HepG2 (cell line): Measurements from ENCODE around the gene GPHN.

Source experiments
- MNT ChIP-seq: fragments of 450-650 bp; IDR thresholded peaks from 2 replicates; pipeline ENCODE4 v1.6.1; 2016
- SMARCC2 ChIP-seq: fragments of 450-650 bp; IDR thresholded peaks from 2 replicates; pipeline ENCODE4 v1.6.1; 2017; ENCODE audit warnings: antibody characterized with exemption, mild to moderate bottlenecking
- ZBTB20 ChIP-seq: sonication (generic); formaldehyde crosslinking; IDR thresholded peaks from 2 replicates; pipeline ENCODE4 v1.8.1; 2023; ENCODE audit warnings: missing genetic modification reagents, low read depth, mild to moderate bottlenecking, borderline replicate concordance
- ZNF280B ChIP-seq: sonication (generic); formaldehyde crosslinking; IDR thresholded peaks from 2 replicates; pipeline ENCODE4 v1.5.0; 2020; ENCODE audit warnings: missing genetic modification reagents, mild to moderate bottlenecking, borderline replicate concordance
- ZNF674 ChIP-seq: sonication (generic); formaldehyde crosslinking; IDR thresholded peaks from 2 replicates; pipeline ENCODE4 v1.5.0; 2020; ENCODE audit warnings: low read depth, mild to moderate bottlenecking, missing genetic modification reagents
- TF ChIP-seq, protein P1 (sequence below): sonication (generic); formaldehyde crosslinking; IDR thresholded peaks from 2 replicates; pipeline ENCODE4 v1.5.0; 2020; ENCODE audit warnings: mild to moderate bottlenecking, missing genetic modification reagents, moderate library complexity

DNA sequence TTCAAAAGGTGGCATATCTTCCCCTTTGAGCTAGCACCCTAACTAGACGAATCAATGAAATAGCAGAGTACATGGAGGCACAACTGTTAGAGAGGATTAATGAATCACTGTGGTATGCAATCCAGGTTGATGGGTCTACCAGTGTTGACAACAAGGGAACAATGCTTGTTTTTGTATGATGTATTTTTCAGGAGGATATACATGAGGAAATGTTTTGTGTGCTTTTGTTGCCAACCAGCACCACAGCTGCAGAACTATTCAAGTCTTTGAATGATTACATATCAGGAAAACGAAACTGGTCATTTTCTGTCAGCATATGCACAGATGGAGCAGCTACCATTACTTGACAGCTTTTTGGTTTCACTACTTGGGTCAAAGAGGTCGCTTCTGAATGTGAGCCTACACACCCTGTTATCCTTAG lies 142.6 kb downstream of the GPHN start:
- TF ChIP-seq SMARCC2: no peak
- TF ChIP-seq, protein P1, sequence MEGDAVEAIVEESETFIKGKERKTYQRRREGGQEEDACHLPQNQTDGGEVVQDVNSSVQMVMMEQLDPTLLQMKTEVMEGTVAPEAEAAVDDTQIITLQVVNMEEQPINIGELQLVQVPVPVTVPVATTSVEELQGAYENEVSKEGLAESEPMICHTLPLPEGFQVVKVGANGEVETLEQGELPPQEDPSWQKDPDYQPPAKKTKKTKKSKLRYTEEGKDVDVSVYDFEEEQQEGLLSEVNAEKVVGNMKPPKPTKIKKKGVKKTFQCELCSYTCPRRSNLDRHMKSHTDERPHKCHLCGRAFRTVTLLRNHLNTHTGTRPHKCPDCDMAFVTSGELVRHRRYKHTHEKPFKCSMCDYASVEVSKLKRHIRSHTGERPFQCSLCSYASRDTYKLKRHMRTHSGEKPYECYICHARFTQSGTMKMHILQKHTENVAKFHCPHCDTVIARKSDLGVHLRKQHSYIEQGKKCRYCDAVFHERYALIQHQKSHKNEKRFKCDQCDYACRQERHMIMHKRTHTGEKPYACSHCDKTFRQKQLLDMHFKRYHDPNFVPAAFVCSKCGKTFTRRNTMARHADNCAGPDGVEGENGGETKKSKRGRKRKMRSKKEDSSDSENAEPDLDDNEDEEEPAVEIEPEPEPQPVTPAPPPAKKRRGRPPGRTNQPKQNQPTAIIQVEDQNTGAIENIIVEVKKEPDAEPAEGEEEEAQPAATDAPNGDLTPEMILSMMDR: no peak
- no peak for TF ChIP-seq ZNF280B (CRISPR knock-in tag)
- no peak for TF ChIP-seq ZBTB20 (CRISPR knock-in tag)
- no peak for TF ChIP-seq ZNF674 (CRISPR knock-in tag)
- TF ChIP-seq MNT: no peak
